Glomerular visceral epithelial cell (primary cell): ENCODE results near the gene THOC6.

Experiments
- DNase-seq: peaks from one replicate; pipeline ENCODE4 v3.0.0-alpha.2; 2016; ENCODE audit errors: extremely low spot score

THOC6 gene

DNA sequence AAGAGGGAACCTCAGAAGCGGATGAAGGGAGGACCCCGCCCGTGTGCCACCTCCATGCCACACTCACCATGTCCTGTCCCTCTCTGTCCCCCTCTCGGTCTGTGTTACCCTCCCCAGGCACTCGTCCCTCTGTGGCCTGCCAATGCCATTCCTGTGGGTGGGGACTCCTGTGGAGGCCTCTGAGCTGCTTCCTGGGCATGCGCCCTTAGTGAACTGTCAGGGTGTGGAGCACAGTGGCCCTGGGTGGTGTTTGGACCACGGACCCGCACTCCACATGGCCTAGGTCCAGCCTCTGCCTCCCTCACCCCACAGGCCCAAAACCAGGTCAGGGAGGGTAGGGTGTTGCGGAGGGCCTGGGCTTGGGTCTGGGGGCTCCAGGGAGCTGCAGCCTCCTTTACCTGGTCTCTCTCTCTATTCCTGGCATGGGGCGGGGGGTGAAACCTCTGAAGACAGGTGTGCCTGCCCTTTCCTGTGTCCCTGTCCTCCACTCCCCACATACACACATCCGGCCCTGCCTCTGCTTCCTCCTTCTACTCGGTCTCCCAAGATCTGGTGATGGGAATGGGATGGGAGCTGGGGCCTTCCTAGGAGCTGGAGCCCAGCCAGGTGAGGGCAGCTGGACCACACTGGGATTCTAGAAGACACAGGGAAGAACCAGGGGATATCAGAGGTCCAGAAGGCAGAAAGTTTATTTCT is 32.1 kb upstream of the THOC6 start:
- no peak for DNase-seq

DNA sequence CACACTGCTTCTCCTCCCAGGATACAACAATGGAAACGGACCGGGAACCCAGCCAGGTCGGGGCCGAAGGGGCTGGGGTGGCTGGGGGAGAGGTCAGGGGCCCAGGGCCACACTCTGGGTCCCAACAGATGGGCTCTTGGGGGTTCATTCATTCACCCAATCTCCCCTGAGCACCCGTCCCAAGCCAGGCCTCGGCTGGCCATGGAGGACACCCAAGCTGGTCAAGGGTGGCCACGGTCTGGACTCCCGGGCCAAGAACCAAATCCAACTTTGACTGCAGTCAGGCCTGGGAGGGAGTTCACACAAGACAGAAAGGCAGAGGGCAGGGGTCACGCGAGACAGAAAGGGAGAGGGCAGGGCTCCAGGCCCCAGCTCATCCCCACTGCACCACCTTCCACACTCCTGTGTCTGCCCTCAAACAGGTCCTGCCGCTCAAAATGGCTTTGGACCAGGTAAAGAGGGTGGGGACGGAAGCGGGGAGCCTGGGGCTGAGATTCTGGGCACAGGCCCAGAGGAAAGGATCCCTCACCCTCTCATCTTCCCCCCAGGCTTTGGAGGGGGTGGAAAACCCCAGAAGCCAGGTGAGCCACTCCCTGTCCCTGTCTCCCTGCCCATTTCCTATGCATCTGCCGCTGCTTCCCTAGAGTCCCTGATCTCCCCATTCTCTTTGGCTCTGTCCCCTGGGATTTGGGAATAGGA is 31.3 kb upstream of the THOC6 start:
- no peak for DNase-seq

DNA sequence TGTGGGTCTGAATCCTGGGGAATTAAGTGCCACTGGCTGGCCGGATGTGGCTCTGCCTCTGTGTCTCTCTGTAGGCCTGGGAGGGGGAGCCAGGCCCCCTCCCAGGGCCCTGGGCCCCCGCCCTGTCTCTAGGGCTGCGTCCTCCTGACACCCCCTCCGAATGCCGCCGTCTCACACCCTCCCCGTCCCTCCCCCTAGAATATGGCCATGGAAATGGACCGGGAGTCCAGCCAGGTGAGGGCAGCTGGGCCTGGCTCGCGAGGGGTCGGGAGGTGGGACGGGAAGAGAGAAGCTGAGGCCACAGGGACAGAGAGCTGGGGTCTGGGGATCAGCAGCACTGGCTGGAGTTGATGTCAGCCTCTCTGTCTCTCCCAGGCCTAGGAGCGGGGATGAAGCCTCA is 27.5 kb upstream of the THOC6 start:
- DNase-seq, result no peak

DNA sequence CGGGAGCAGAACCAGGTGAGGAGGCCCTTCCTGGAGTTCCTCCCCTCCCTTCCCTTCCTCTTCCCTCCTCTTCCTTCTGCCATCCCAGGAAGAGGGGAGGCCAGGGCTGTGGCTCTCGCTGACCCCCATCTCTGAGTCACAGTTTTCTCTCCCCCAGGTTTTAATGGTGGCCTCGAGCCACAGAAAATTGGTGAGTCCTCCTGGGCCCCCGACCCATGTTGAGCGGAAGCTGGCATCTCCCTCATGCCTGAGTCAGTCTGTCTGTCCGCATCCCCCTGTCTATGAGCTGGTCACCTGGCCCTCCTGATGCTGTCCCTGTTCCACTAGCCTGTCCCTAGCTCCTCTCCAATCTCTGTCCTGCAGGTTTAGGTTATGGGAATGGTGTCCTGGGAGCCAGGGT is 23.9 kb upstream of the THOC6 start:
- no peak for DNase-seq

DNA sequence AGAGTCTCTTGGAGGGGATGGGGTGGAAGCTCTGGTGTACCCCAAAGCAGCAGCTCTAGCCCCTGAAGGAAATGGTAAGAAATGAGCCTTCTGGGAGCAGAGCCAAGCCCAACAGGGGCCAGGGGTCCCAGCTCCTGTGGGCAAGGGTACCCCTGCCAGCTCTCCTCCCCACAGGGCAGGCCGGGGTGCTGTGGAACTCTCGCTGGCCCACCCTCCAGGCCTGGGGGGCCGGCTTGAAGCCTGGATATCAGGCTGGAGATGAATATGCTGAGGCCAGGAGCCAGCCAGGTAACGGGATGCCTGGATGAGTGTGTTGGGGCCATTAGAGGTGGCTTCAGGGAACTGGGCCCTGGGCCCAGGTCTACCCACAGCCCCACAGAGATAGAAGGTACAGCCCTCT is 23.3 kb upstream of the THOC6 start:
- DNase-seq, result no peak

DNA sequence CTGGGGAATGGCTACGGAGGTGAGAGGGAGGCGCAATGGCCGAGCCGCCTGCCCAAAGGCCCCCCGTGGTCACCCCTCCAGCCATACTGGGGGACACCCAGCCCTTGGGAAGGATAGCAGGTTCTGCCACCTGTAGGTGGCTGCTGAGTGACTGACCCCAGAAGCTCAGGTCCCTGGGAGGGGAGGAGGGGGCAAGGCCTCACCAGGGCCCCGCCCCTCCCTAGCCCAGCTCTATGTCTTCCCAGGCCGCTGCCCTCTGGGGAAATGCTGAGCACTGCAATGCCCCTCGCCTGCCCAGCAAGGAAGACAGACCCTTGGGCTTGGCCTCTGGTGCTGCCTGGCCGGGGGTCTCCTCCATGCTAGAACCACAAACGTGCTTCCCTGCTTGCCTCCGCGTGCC is 22.5 kb upstream of the THOC6 start:
- DNase-seq, result no peak

DNA sequence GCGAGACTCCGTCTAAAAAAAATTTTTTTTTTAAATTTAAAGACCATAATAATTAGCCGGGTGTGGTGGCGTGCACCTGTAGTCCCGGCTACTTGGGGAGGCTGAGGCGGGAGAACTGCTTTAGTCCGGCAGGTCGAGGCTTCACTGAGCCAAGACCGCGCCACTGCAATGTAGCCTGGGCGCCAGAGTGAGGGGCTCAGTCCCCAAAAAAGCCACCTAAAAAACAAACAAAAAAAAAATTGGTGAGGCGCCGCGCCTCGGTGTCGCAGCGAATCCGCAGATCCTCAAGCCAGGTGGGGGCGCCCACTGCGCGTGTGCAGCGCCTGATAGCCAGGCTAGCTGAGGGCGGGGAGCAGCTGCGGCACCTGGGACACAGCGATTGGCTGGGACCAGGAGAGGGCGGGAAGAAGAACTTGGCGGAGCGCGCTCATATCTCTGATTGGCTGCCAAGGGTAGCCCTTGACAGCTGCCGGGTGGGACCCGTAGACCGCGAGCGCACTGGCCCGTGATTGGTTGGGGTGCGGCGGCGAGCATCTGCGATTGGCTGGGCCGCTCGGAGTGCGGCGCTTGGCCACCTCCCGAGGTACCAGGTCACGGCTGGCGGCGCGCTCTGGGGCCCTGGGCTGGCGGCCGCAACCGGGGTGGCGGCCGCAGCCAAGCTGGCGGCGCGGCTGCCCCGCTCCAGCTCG is 20.1 kb upstream of the THOC6 start:
- peak; percentile 98 for DNase-seq

DNA sequence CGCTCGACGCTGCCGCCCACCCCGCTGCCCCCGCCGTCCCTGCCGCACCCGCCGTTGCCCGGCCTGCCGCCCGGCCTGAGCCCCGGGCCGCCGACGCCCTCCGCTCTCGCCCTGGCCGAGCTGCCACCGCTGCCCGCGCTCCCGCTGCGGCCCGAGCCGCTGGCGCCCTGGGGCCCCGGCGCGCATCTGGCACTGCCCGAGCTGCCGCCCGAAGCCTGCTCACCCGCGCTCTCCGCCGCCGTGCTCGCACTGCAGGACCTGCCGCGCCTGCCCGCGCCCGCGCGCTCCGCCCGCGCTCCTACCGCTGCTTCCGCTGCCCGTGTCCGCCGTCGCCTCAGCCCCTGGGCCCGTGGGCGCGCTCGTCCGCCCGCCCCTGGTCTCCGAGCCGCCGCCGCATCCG is 19.5 kb upstream of the THOC6 start:
- peak; percentile 36 for DNase-seq

DNA sequence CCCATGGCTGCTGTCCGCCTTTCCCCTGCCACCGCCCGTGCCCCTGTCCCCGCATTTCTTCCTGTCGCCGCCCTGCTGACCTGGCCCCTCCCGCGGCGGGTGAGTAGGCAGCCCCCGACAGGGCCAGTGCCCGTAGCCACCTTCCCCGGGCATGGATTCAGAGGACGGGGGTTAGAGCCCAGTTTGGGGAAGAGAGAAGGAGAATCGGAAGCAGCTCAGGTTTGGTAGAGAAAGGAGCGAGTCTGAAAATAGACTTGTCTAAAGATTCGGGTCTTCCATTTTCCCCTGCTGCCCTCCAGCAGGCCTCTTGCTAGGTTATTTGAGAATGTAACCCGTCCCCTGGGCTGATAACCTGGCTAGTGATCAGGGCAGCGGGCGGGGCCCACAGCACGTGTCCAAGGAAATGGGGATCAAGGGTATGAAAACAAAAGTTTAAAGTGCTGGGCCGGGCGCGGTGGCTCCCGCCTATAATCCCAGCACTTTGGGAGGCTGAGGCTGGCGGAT is 19.0 kb upstream of the THOC6 start:
- DNase-seq, result peak; percentile 34

DNA sequence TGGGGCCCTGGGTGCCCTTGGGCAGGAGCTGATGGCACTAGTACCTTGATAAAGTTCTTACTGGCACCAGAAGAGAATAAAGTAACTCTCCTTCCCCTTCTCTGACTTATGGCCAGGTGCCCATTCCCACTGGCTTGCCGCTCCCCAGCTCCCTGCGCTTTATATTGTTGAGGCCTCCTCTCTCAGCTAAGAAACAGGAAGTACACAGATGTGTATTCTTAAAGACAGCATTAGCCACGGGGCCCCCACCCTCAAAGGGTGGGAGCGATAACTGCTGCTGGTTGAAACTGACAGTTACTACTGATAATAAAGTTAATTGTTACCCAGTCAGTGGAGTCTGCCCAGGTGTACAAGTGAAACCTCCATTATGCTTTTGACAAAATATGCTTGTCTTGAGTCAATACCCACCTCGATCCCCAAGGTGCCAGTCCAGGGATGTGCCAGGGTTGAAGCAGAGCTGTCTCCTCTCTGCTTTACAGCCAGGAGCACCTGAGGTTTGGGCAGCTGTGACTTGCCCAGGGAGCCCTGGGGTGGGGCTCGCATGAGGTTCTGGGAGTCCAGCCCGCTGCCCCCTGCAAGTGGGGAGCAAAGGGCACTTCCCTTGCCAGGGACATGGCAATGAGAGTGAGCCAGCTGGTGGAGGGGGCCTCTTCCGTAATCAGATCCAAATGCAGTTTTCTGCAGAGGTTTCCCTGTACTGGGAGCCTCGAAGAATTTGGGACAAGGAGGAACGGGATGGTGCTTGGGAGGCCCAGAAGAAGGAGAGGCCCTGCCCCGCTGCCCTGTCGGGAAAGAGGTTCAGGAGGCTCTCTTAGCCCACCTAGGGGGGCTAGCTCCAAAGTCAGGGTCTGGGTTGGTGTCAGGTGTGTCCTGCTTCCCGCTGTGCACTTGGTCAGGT is 16.5 kb upstream of the THOC6 start:
- no peak for DNase-seq

DNA sequence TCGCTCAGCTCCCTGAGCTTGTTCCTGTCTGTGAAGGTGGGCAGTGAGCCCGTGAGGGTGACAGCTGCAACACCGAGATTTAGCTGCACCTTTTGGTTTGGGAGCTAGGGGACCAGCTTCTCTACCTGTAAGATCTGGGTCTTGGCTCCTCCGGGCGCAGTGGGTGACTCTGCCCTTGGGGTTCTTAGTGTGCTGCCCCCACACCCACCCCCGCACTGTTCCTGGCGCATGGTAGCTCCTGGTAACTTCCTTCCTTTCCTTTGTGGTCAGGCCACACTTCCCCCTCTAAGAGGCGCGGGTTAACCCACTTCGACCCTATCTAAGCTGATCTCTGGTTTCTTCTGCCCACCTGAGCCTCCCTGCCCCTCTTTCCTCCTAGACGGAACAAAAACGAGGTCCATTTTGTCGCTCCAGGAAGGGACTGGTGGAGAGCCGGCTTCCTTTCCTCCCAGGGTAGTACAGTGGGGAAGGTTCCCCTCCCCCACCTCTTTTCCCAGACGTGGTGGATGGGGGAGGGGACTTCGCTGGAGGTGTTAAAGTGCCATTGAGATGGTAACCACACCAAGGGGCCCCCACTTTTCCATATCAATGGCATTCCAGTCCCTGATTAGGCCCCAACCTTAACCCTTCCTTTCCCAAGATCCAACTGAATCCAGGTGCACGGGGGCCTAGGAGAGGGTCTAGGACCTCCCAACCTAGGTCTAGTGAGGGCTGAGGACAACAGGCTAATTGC is 15.7 kb upstream of the THOC6 start:
- no peak for DNase-seq

DNA sequence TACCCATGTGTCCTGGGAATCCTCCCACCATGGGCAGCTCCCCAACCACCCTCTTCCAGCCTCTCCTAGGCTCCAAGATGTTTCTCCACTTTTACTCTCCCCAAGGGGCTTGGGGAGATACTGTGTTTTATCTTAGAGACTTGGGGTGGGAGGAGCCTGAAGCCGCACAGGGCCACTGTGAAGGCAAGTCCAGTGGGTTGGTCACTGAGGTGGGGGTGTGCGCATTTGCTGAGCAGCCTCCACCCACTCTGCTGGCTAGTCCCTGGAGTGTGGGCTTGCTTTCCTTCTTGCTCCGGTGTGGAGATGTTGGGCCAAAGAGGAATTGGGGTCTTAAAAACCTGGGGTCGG is 15.2 kb upstream of the THOC6 start:
- DNase-seq, result no peak

DNA sequence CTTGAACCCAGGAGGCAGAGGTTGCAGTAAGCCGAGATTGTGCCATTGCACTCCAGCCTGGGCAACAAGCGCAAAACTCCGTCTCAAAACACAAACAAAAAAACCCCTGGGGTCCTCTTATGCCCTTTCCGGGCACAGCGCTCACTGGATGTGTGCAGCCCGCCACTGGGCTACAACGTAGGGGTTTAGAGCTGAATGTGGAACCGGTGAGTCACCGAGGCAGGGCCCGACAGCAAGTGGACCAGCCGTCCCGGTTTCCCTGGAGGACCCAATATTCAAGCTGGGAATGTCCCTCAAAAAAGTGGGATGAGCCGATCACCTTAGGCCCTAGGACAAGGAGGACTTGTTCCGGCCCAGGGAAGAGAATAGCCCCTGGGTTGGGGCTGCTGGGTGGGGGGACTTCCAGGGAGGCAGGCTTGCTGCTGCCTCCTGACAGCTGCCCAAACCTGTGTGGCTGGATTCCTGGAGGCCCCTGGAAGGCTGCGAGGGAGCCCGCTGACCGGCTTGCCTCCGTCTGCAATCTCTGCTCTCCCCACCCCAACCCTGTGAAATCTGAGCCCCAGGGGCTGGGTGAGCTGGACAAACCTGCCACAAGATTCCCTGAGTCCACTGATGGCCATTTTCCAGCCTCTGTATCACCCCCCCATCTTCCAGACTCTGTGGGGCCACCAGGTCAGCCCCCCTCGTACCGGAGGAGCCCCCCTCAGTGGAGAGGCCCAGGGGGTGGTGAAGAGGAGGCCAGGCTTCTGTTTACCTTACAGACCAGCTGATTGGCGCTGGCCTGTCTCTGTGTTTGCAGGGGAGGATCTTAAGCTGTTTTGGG is 14.1 kb upstream of the THOC6 start:
- DNase-seq, result no peak

DNA sequence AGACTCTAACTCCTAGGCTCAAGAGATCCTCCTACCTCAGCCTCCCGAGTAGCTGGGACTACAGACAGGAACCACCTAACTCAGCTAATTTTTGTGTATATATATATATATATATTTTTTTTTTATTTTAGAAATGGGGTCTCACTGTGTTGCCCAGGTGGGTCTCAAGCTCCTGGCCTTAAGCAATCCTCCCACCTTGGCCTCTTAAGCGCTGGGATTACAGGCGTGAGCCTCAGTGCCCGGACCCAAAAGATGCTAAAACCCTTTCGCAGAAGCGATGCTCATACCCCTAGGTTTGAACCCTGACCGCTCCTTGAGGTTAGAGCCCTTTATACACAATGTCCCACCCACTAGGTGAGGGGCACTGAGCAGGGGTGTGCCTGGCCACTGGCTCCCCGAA is 13.3 kb upstream of the THOC6 start:
- no peak for DNase-seq

DNA sequence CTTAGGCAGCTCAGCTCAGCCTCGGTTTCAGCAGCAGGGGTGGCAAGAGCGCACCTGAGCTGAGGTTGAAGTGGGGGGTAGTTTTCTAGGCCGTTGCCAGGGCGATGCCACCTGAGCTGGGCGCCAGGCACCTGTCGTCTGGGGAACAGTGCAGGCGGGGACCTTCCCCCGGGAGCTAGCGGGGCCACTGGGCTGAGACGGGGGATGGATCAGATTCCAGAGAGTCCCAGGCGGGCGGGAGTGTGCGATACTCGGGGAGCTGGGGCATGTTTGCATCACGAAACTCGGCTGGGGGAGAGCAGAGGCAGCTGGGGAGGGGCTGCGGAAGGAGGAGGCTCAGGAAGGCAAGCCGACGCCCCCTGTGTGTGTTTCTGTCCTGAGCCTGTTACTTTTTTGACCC is 11.6 kb upstream of the THOC6 start:
- no peak for DNase-seq

DNA sequence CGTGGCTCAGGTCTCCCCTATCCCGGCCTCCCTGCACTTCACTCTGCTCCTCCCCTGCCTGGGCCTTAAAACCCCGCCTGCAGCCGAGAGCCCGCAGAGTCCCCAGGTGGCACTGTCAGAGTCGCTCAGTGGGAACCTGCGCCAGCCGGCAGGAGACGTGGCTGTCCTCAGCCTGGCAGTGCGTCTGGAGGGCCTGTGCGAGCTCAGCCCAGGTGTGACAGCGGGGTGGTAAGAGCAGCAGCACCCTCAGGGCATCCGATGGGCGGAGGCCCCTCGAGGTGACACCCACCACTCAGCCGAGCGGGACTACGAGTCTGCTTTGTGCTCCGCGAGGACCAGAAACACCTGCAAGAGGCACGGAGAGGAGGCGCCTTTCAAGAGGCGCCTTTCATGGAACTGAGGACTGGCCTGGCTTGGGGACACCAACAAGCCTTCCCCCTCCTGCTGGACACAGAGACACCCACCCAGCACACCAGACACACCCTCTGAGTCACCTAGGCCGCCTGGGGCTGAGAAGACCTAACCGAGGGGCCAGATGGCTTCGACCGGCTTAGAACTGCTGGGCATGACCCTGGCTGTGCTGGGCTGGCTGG is 10.9 kb upstream of the THOC6 start, which contains the start of gene CLDN9:
Gene CLDN9 (plus strand): TSS at position 96 of the 593 bp plus-strand sequence. CDS start 440 bp downstream, at position 536.
- DNase-seq, result no peak

DNA sequence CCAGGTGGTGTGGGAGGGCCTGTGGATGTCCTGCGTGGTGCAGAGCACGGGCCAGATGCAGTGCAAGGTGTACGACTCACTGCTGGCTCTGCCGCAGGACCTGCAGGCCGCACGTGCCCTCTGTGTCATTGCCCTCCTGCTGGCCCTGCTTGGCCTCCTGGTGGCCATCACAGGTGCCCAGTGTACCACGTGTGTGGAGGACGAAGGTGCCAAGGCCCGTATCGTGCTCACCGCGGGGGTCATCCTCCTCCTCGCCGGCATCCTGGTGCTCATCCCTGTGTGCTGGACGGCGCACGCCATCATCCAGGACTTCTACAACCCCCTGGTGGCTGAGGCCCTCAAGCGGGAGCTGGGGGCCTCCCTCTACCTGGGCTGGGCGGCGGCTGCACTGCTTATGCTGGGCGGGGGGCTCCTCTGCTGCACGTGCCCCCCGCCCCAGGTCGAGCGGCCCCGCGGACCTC is 10.3 kb upstream of the THOC6 start:
- DNase-seq, result no peak

DNA sequence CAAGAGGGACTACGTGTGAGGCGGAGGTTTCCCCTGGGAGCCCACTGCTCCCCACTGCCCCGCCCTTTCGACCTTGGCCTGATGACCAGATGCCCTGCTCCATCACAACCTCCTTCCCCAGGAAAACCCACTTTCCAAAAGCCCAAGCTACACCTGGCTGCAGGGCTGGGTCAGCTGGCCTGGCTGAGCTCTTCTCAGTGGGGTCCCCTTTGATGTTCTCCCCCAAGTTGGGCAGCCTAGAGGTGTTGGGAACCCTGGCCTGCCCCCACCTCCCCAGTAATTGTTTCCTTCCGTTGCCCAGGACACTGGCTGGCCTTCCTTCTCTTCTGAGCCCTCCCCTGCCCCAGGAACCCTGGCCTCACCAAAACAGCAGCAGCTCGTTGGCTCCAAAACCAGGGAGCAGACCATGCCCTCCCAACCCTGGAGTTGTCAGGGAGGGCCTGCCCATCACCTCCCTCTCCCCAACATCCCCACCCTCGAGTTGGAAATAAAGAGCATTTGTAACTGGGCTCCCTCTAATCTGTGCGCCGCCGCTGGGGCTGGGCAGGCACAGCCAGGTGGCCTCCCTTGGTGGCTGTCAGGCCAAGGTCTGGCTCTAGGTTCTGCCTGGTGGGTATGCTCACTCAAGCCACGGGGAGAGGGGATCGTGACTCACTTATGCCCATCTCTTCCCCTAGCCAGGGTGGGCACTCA is 9.7 kb upstream of the THOC6 start:
- DNase-seq, result no peak

DNA sequence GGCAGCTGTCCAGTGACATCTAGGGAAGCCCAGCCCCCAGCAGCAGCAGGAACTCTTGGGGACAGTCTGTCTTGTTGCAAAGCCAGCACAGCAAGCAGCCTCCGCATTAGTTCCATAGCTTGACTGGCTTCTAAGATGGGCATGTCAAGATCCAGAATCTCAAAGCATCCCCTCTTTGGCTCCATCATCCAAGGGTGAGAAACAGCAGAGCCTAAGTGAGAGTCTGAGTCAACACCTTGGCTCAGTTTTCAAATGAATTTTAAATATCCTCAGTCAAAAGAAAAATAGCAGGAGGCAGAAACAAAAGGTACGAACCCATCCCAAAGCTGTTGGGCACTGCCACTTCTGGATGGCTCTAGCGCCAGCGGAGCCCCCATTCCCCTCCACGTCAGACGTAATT is 8.9 kb upstream of the THOC6 start:
- no peak for DNase-seq
